SH-SY5Y (cell line): ENCODE measurements around the gene UTY.

ENCODE experiments used
- GATA2 ChIP-seq: IDR thresholded peaks from 2 replicates; pipeline ENCODE4 v1.6.1; 2011; ENCODE audit warnings: mild to moderate bottlenecking, low read depth, low read length
- GATA3 ChIP-seq: IDR thresholded peaks from 2 replicates; pipeline ENCODE4 v1.6.1; 2011; ENCODE audit warnings: low read depth, mild to moderate bottlenecking, low read length, moderate library complexity

GRCh38 chrY:13250421-13250820 lies 229.4 kb downstream of the UTY start:
- no peak for TF ChIP-seq GATA2
- TF ChIP-seq GATA3, result no peak
